Stimulated activated CD4-positive, alpha-beta T cell treated with anti-CD3 and anti-CD28 coated beads, Interleukin-1b, Interleukin-23, amount 100 ng/mL, for 48 hours (primary cell): Measurements from ENCODE around the gene ARL4D.
"Not testable (repeated sequence)": the region's sequence is repeated elsewhere in the genome, so short reads cannot be mapped to it uniquely, and the experiment has no call there.

Experiments used
- DNase-seq: peaks from one replicate; pipeline ENCODE4 v3.0.0-alpha.2; 2020

The ARL4D gene

GRCh38 chr17:43398724-43399595 is at the start of gene ARL4D:
ARL4D (plus strand) TSS chr17:43398993; CDS start chr17:43399733, 740 bp downstream.
- peak; percentile 78 for DNase-seq

- DNase-seq: no peak
These were observed 49.7 kb upstream of the ARL4D start for GRCh38 chr17:43349142-43349541.

DNA sequence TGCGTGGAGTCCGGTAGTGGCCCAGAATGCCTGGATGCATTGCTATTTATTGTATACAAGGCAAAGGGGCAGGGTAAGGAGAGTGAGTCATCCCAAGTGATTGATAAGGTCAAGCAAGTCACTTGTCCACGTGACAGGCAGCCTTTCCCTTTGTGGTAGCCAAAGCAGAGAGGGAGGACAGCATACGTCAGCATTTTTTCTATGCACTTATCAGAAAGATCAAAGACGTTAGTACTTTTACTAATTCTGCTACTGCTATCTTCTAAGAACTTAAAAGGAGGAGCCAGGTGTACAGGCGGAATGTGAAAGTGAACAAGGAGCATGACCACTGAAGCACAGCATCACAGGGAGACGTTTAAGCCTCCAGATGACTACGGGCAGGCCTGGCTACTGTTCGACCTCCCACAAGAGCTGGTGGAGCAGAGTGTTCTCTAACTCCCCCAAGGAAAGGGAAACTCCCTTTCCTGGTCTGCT is 47.9 kb upstream of the ARL4D start:
- DNase-seq: no peak

DNA sequence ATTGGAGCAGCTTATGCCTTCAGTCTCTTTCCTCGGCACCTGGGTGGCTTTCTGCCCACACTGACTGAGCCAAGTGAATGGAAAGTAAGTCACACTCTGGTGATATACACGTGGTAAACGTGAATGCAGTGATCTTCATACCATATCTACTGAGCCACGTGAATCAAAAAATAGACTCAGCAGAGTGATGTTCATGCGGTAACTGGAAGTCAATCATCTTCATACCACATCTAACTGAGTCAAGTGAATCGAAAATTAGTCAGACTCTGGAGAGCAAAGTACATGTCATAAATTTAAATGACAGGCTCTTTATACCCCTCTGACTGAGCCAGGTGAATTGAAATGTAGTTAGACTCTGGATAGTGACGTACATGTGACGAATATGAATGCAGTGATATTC is 47.1 kb upstream of the ARL4D start:
- peak; percentile 40 for DNase-seq

DNA sequence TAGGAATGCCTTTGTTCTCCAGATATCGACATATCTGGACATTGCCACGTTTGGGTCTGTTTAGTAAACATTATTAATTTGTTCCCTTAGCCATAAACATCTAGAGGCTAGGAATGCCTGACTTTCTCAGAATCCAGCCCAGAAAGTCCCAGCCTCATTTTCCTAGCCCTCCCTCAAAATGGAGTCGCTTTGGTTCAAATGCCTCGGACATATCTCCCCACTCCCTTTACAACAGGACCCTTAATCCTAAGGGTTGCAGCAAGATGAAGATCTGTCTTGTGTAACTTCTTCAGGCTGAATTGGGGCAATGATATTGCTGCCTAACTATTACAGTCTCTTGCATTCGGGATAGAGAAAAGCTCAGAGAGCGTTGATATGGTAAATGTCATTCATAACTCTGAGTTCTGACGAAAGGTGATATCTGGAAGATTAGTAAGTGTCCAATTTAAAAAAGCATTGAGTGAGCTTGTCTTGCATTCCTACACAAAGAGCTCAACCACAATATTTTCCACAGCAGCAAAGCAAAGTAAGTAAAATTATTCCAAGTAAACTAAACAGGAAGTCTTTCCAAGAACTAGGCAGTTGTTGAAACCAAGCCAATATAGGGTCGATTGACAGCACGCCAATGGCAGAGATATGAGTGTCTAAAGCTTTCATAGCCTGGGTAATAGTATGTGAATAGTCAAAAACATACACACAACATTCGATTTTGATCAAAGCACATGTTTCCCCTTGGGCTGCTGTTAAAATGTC is 46.0 kb upstream of the ARL4D start:
- DNase-seq: no peak

GRCh38 chr17:43353393-43353792 is 45.4 kb upstream of the ARL4D start:
- no peak for DNase-seq

DNA sequence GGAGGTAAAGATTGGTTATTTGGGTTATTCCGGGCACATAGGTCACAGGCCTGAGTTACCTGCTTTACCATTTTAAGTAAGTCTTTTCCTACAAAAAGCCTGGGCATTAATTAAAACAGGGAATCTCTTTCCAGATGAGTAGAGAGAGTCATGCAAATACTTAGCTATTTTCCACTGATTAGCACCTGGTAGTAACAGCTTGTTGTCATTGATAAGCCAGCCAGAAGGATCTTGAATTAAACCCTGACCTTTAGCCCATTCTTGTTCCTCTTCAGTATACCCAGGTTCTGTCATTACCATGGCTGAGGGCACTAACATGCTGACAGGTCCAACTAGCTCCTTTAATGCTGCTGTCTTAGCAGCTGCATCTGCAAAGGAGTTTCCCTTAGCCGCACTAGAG is 44.4 kb upstream of the ARL4D start:
- DNase-seq: no peak

- DNase-seq: no peak
These were observed 42.3 kb upstream of the ARL4D start for GRCh38 chr17:43356450-43356849.

DNA sequence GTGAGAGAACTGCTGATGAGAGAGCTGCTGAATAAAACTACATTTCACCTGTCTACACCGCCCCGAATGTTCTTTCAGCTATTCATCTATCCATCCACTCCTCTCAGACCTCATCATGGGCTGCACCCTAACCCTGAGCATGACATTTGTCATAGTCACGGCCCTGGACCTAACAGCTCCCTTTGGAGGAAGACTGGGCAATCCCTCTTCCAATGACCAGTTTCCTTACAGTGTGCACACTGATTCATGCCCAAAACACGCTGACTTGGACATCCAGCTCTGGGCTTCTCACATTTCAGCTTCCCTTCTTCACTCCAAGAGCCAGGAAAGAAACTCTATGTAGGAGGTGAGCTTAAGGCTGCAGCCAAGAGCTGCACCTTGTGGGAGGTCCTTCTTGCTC is 41.8 kb upstream of the ARL4D start:
- no peak for DNase-seq

DNA sequence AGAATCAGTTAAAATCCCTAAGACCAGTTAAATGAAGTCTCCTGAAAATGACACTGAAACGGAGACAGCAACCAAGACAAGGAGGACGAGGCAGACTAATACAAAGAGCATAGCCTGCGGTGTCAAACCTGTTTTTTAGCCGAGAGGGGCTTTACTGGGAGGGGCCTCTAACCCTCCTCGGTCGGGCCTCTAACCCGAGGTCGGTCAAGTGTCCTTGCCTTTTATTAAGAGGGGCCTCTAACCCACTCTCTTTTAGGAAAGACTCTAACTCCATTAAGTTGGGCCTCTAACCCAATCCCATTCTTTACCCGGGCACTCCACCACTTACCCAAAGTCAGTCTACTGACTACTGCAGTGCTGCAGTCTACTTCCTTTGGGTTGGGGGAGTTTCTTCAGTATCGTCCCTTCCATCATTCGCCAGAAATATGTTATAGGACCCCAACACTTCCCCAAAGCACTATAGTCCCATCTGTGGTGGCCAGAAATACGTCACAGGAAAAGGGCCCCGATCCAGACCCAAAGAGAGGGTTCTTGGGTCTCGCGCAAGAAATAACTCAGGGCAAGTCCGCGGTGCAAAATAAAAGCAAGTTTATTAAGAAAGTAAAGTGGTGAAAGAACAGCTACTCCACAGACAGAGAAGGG is 39.2 kb upstream of the ARL4D start:
- DNase-seq: no peak

DNA sequence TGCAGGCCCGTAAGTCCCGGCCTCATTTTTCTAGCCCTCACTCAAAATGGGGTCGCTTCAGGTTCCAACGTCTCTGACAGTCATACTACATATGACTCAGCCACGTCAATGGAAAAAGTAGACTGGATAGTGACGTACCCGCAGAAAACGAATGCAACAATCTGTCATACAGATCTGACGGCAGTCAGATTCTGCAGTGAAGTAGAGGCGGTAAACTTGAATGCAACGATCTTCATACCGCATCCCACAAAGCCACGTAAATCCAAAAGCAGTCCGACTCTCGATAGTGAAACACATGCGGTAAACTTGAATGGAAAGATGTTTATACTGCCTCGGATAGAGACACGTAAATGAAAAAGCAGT is 38.4 kb upstream of the ARL4D start:
- peak; percentile 87 for DNase-seq

- peak; percentile 94 for DNase-seq
These were observed 37.9 kb upstream of the ARL4D start for GRCh38 chr17:43360739-43361505.

DNA sequence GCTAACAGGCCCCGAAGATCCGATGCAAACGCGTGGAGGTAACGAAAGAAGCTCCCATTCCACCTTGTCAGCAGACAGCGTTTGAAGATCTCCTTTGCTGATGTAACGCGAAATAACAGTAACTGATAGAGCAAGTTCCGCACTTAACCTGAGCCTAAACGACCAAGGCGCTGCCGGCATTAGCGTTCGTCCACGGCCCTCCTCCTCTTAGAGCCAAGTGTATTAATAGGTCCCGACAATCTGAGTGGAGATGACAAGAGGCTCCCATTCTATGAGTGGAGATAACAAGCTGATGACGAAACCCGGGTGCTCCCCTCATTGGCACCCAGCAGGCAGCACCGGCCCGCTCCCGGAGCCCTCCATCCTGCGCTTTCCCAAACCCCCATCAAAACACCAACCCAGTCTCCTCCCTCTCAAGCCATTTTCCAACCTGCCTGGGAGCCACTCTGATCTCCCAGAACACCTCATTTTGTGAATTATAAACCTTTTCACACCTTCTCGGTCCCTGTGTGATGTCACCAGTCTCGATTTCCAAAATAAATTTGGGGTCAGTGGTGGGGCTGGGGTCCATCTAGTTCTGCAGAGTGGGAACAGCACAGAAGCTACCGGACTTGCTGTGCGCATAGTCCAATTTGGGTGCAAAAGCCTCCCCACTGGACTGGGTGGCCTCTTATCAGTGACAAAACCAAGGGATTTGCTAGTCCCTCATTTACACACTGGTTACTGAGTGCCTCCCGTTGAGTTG is 35.4 kb upstream of the ARL4D start:
- DNase-seq: no peak

DNA sequence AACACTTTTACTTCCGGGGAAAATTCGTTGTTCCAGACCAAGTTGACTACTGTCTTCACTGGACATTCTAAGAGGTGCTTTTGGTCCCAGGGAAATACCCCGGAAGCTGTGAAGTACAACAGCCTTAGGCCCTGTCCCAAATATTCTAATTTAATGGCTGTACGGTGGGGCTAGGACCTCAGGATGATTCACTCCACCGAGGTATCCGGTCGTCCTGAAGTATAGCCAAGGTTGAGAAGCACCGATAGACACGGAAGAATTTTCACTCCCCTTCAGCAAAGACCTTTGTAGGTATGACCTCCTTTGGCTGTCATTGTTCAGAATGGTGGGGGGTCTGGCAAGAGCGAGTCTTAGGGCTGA is 34.9 kb upstream of the ARL4D start:
- DNase-seq: no peak

DNA sequence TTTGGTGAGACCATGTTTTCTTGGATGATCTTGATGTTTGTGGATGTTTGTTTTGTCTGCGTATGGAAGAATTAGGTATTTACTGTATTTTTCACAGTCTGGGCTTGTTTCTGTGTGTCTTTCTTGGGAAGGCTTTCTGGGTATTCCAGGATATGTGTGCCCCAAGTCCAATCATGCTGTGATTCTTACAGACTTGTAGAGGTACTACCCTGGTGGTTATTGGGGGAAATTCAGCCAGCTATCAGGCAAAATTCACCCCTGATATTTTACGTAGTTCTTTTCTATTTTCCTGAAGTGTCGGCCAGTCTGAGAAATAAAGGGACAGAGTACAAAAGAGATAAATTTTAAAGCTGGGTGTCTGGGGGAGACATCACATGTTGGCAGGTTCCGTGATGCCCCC is 33.4 kb upstream of the ARL4D start:
- no peak for DNase-seq

- not testable (repeated sequence) for DNase-seq
These were observed 32.9 kb upstream of the ARL4D start for GRCh38 chr17:43365921-43366320.

- DNase-seq: peak; percentile 65
These were observed 31.7 kb upstream of the ARL4D start for GRCh38 chr17:43366891-43367736.

DNA sequence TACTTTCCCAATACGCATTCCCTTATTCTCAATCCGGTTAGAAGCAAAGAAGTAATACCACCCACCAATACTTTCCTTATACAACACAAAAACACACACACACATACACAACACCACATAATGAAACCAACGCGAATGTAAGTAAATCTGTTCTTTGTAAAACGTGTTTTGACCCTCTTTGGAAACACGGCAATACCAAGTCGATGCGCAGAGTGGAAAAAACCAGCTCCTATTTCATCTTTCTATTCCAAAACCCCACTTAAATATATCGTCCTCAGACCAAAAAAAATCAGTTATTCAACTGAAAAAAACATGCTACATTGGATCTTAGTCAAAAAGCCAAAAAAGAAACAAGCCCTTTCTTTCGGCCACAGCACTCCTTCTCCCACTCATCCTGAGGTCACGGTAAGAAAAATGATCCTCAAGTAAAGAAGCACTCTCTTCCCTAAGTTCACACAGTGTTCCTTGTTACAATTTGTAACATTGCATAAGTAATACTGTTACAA is 31.0 kb upstream of the ARL4D start:
- peak; percentile 64 for DNase-seq

GRCh38 chr17:43368740-43369506 is 29.9 kb upstream of the ARL4D start:
- DNase-seq: peak; percentile 72

GRCh38 chr17:43369986-43370385 is 28.8 kb upstream of the ARL4D start:
- no peak for DNase-seq
